WERI-Rb-1 (cell line): ENCODE data around the gene CDH23.

ENCODE experiments used
- DNase-seq: peaks from one replicate; pipeline ENCODE4 v3.0.0-alpha.2; 2020
- H3K27ac ChIP-seq: fragments of 250-450 bp; sonication (Bioruptor Pico); 2 replicates; pipeline ENCODE4 v1.5.1; 2020; ENCODE audit warnings: mild to moderate bottlenecking, moderate library complexity
- H3K27me3 ChIP-seq: fragments of 250-450 bp; sonication (Bioruptor Pico); 2 replicates; pipeline ENCODE4 v1.5.1; 2021; ENCODE audit warnings: mild to moderate bottlenecking, low read depth, moderate library complexity; ENCODE audit not compliant: insufficient read depth, severe bottlenecking
- H3K36me3 ChIP-seq: fragments of 250-450 bp; sonication (Bioruptor Pico); 2 replicates; pipeline ENCODE4 v1.5.1; 2020; ENCODE audit warnings: mild to moderate bottlenecking, moderate library complexity
- H3K4me3 ChIP-seq: 2 replicates; pipeline ENCODE4 v1.5.1; 2011; ENCODE audit warnings: low read depth, mild to moderate bottlenecking, control low read depth, low read length
- H3K9me3 ChIP-seq: fragments of 250-450 bp; sonication (Bioruptor Pico); 2 replicates; pipeline ENCODE4 v1.5.1; 2021; ENCODE audit warnings: mild to moderate bottlenecking, moderate library complexity; ENCODE audit not compliant: severe bottlenecking
- TF ChIP-seq, protein P1 (sequence below): IDR thresholded peaks from 2 replicates; pipeline ENCODE4 v1.5.1; 2011; ENCODE audit warnings: low read depth, mild to moderate bottlenecking, control low read depth, inconsistent platforms, low read length

CDH23 gene

DNA sequence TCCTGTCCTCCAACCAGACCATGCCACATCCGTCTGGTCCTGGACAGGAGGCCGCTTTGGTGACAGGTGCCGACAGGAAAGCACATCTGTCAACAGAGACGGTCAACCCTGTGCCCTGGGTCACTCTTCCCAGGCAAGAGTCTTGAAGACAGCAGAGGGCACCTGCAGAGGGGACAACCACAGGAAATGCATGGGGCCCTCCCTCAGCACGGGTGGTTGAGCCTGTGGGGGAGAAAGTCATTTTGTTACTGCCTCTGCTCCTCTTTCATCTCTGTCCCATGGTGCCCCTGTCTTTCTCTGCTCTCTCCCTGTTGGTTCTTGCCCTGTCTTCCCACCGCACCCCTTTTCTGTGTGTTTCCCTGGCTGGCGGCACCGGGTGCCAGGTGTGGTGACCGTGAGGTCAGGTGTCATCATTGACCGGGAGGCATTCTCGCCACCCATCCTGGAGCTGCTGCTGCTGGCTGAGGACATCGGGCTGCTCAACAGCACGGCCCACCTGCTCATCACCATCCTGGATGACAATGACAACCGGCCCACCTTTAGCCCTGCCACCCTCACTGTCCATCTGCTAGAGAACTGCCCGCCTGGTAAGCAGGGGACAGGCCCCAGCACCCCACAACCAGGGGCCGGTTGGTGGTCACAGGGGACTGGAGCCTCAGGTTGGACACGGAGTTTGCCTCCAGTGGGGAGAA lies 394.2 kb downstream of the CDH23 start:
- DNase-seq: no peak
- no peak overlapping the region for H3K4me3 ChIP-seq

DNA sequence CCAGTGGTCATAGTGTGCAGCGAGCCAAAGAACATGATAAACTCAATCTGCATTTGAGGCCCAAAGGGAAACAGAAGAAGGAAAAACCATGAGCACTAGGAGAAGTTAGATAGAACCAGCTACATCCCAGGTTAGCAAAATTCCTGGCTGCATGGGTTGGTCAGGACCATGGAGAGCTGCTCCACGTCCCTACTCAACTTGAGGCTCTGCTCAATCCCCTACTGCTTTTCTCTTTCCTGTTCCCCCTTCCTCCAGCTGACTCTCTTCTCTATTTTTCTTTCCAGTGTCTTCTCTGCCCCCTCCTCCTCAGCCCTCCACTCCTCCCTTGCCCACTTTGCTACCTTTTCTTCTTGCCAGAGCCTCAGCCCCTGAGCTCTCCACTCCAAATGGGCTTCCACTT lies 398.5 kb downstream of the CDH23 start:
- no peaks in the 10 kb centered on the region for H3K9me3 ChIP-seq
- no peak for DNase-seq
- no peaks in the 10 kb centered on the region for H3K27me3 ChIP-seq
- H3K4me3 ChIP-seq: no peak overlapping the region
- peaks cover 20% of the 10 kb centered on the region for H3K36me3 ChIP-seq
- H3K27ac ChIP-seq: no peak overlapping the region
- TF ChIP-seq, protein P1, sequence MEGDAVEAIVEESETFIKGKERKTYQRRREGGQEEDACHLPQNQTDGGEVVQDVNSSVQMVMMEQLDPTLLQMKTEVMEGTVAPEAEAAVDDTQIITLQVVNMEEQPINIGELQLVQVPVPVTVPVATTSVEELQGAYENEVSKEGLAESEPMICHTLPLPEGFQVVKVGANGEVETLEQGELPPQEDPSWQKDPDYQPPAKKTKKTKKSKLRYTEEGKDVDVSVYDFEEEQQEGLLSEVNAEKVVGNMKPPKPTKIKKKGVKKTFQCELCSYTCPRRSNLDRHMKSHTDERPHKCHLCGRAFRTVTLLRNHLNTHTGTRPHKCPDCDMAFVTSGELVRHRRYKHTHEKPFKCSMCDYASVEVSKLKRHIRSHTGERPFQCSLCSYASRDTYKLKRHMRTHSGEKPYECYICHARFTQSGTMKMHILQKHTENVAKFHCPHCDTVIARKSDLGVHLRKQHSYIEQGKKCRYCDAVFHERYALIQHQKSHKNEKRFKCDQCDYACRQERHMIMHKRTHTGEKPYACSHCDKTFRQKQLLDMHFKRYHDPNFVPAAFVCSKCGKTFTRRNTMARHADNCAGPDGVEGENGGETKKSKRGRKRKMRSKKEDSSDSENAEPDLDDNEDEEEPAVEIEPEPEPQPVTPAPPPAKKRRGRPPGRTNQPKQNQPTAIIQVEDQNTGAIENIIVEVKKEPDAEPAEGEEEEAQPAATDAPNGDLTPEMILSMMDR: no peak

More for the DNA sequence above, 394.2 kb downstream of the CDH23 start:
- Histone ChIP-seq H3K9me3 (no peaks in the 10 kb centered on the region), H3K27ac (no peak overlapping the region), H3K36me3 (peaks cover 9% of the 10 kb centered on the region), H3K27me3 (no peaks in the 10 kb centered on the region)
- TF ChIP-seq, protein P1: no peak

GRCh38 chr10:71796749-71797405 lies 400.2 kb downstream of the CDH23 start:
- Histone ChIP-seq H3K36me3 (peaks cover 28% of the 10 kb centered on the region), H3K9me3 (no peaks in the 10 kb centered on the region), H3K27me3 (no peaks in the 10 kb centered on the region), H3K4me3 (no peak overlapping the region), H3K27ac (no peak overlapping the region)
- TF ChIP-seq, protein P1: no peak
- no peak for DNase-seq

- DNase-seq: no peak
- TF ChIP-seq, protein P1: no peak
- H3K27me3 ChIP-seq: no peaks in the 10 kb centered on the region
- H3K27ac ChIP-seq: no peak overlapping the region
- no peak overlapping the region for H3K4me3 ChIP-seq
- no peaks in the 10 kb centered on the region for H3K9me3 ChIP-seq
- H3K36me3 ChIP-seq: peaks cover 29% of the 10 kb centered on the region
Observed at GRCh38 chr10:71797533-71798307, 401.0 kb downstream of the CDH23 start.

DNA sequence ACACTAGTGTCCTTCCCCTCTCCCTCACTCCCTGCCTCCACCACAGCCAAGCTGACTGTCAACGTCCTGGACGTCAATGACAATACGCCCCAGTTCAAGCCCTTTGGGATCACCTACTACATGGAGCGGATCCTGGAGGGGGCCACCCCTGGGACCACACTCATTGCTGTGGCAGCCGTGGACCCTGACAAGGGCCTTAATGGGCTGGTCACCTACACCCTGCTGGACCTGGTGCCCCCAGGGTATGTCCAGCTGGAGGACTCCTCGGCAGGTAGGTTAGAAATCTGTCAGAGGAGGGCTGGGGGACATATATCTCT lies 401.5 kb downstream of the CDH23 start:
- H3K4me3 ChIP-seq: no peak overlapping the region
- DNase-seq: no peak
- no peak overlapping the region for H3K27ac ChIP-seq
- TF ChIP-seq, protein P1: no peak
- peaks cover 31% of the 10 kb centered on the region for H3K36me3 ChIP-seq
- no peaks in the 10 kb centered on the region for H3K27me3 ChIP-seq
- H3K9me3 ChIP-seq: no peaks in the 10 kb centered on the region
